Measurements from ENCODE around the gene PDF. TPM values are rescaled to one million over a fixed set of nuclear protein-coding genes. Genes with fewer than 3 reads are reported as not detected.

PDF gene
- total and polyA plus RNA-seq, 2 of the 13 experiments (the other 11 are each of a cell fraction or from before 2014, with no cell fraction given) = 12.4 to 48.8 TPM

DNA sequence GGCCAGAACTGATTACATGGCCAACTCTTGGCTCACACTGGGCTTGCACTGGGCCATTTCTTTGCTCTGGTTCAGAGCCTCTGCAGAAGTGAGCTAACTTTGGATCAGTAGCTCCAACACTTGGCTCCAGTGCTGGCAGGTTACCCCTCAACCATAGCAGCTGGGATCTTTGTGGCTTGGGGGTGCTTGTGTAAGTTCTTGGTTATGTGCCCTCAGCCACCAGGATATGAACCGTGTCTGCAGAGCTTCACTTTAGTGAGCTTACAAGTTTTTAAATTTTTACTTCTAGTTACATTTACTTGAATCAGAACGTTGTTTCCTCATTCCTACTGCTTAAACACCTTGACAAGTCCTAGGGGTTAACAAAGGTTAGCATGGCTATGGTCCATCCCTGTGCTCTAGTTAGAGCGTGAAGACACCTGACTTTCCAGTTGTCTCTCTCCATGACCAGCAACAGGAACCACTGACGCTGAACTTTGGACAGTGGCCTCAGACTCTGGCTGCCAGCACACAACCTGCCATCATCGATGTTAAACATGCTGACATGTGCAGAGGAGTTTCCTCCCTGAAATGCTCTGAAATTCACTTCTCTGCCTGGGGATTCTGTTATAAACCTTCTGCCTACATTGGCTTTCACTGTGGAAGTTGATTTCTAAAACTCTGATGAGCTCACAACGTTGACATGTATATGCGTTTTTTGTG is 4.1 kb downstream of the PDF start (continued):
- TF ChIP-seq, protein P1, sequence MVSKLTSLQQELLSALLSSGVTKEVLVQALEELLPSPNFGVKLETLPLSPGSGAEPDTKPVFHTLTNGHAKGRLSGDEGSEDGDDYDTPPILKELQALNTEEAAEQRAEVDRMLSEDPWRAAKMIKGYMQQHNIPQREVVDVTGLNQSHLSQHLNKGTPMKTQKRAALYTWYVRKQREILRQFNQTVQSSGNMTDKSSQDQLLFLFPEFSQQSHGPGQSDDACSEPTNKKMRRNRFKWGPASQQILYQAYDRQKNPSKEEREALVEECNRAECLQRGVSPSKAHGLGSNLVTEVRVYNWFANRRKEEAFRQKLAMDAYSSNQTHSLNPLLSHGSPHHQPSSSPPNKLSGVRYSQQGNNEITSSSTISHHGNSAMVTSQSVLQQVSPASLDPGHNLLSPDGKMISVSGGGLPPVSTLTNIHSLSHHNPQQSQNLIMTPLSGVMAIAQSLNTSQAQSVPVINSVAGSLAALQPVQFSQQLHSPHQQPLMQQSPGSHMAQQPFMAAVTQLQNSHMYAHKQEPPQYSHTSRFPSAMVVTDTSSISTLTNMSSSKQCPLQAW (CRISPR knock-in tag; IDR thresholded peaks at IDR 0.05) = peak; percentile 71; the same call in 1 of the 2 replicates
- TF ChIP-seq ZNF619 (CRISPR knock-in tag; IDR thresholded peaks at IDR 0.05) (no peak), NFAT5 (CRISPR knock-in tag; IDR thresholded peaks at IDR 0.05) (no peak), ZNF121 (CRISPR knock-in tag; IDR thresholded peaks at IDR 0.05) (no peak), ADNP (CRISPR knock-in tag; IDR thresholded peaks at IDR 0.05) (no peak), PPARG (CRISPR knock-in tag; conservative IDR thresholded peaks at IDR 0.05) (no peak), ZNF468 (CRISPR knock-in tag; IDR thresholded peaks at IDR 0.05) (no peak), SMAD3 (CRISPR knock-in tag; IDR thresholded peaks at IDR 0.05) (no peak; the same call in 1 of the 2 replicates), ZNF451 (CRISPR knock-in tag; IDR thresholded peaks at IDR 0.05) (no peak), NR3C1 (CRISPR knock-in tag; IDR thresholded peaks at IDR 0.05) (no peak), MIXL1 (CRISPR knock-in tag; IDR thresholded peaks at IDR 0.05) (peak; percentile 48; the same call in 1 of the 2 replicates), NFIB (CRISPR knock-in tag; IDR thresholded peaks at IDR 0.05; ENCODE audit: borderline replicate concordance) (no peak), GPBP1L1 (CRISPR knock-in tag; IDR thresholded peaks at IDR 0.05) (no peak), MEF2D (CRISPR knock-in tag; IDR thresholded peaks at IDR 0.05) (peak; percentile 84), POGZ (CRISPR knock-in tag; IDR thresholded peaks at IDR 0.05) (0 out of 2 replicates have a peak, but pooled peaks have one; percentile 54)
- TF ChIP-seq, protein P2, sequence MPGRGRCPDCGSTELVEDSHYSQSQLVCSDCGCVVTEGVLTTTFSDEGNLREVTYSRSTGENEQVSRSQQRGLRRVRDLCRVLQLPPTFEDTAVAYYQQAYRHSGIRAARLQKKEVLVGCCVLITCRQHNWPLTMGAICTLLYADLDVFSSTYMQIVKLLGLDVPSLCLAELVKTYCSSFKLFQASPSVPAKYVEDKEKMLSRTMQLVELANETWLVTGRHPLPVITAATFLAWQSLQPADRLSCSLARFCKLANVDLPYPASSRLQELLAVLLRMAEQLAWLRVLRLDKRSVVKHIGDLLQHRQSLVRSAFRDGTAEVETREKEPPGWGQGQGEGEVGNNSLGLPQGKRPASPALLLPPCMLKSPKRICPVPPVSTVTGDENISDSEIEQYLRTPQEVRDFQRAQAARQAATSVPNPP (CRISPR knock-in tag; IDR thresholded peaks at IDR 0.05) = no peak
- TF ChIP-seq, protein P3, sequence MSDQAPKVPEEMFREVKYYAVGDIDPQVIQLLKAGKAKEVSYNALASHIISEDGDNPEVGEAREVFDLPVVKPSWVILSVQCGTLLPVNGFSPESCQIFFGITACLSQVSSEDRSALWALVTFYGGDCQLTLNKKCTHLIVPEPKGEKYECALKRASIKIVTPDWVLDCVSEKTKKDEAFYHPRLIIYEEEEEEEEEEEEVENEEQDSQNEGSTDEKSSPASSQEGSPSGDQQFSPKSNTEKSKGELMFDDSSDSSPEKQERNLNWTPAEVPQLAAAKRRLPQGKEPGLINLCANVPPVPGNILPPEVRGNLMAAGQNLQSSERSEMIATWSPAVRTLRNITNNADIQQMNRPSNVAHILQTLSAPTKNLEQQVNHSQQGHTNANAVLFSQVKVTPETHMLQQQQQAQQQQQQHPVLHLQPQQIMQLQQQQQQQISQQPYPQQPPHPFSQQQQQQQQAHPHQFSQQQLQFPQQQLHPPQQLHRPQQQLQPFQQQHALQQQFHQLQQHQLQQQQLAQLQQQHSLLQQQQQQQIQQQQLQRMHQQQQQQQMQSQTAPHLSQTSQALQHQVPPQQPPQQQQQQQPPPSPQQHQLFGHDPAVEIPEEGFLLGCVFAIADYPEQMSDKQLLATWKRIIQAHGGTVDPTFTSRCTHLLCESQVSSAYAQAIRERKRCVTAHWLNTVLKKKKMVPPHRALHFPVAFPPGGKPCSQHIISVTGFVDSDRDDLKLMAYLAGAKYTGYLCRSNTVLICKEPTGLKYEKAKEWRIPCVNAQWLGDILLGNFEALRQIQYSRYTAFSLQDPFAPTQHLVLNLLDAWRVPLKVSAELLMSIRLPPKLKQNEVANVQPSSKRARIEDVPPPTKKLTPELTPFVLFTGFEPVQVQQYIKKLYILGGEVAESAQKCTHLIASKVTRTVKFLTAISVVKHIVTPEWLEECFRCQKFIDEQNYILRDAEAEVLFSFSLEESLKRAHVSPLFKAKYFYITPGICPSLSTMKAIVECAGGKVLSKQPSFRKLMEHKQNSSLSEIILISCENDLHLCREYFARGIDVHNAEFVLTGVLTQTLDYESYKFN (CRISPR knock-in tag; conservative IDR thresholded peaks at IDR 0.05) = peak; percentile 92
